Measurements from ENCODE around the gene TMEM30B.

- no peak for TF ChIP-seq PKNOX1 (IDR thresholded peaks at IDR 0.05)
- no peak for TF ChIP-seq L3MBTL2 (conservative IDR thresholded peaks at IDR 0.05)
- no peak for TF ChIP-seq SP1 (IDR thresholded peaks at IDR 0.05)
- no peak for TF ChIP-seq BHLHE40 (IDR thresholded peaks at IDR 0.05; ENCODE audit: borderline replicate concordance)
- no peak for TF ChIP-seq ARNT (IDR thresholded peaks at IDR 0.05)
These were observed 15.0 kb upstream of the TMEM30B start for GRCh38 chr14:61296151-61296550.
